GM23248 (cell line): ENCODE measurements around the gene CUX1.

Experiments used
- EZH2 ChIP-seq: fragments of 200-600 bp; sonication (generic); IDR thresholded peaks from 2 replicates; pipeline ENCODE4 v1.6.1; 2018; ENCODE audit warnings: antibody characterized with exemption, mild to moderate bottlenecking; ENCODE audit not compliant: insufficient read depth, poor library complexity, severe bottlenecking
- EZH2phosphoT487 ChIP-seq: fragments of 200-600 bp; sonication (generic); IDR thresholded peaks from 2 replicates; pipeline ENCODE4 v1.6.1; 2018; ENCODE audit warnings: antibody characterized with exemption, moderate library complexity, mild to moderate bottlenecking, low read depth; ENCODE audit not compliant: insufficient read depth

- TF ChIP-seq EZH2: no peak
- no peak for TF ChIP-seq EZH2phosphoT487
Measured at GRCh38 chr7:102215711-102216110, 398.3 kb downstream of the CUX1 start.
